Measurements from ENCODE around the gene ZNF750. TPM values are rescaled to one million over a fixed set of nuclear protein-coding genes. Genes with fewer than 3 reads are reported as not detected.

ZNF750 gene
- not detected in 2 replicates for total RNA-seq (2014; rRNA removed; shearing (Covaris generic))

DNA sequence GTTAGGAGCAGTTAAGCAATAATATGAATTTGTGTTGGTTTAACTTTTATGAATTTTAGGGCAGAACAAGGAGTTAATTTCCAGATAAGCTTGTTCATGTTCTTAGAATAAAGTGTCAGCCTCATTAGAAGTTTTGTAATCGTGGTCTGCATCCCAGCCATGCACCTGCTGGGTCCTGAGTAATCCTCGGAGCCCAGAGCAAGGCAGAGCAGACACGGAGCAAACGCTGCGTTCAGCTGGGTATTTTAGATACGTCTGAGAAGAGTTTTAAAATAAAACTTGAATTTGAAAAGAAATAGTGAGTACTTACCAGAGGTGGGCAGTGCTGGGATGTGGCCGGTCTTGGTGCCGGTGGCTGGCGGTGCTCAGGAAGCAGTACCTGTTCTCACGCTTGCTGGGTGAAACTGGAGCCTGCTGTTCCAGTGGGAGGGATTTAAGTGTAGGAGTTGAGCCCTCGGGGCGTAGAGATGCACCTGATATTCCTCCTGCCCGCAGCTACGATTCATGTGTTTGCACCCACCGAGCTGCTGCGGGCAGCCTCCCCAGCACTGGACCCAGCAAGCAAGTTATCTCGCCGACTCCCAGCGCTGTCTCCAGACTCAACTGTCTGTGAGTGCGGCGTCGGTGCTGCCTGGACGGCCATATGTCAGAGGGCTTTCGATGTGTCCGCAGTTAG, at the start of gene ZNF750:
ZNF750 (minus strand) TSS at position 406 of the 676 bp plus-strand sequence. CDS start 7,568 bp downstream, outside the sequence.

Other genes starting within 250 kb of the ZNF750 start
- gene WDR45B, start 191.6 kb downstream of the ZNF750 start, total RNA-seq (2014; rRNA removed; shearing (Covaris generic)): 54.2 and 61.5 TPM in 2 replicates
- 4.9 and 7.1 TPM in 2 replicates for gene RAB40B, start 141.3 kb downstream of the ZNF750 start, total RNA-seq (2014; rRNA removed; shearing (Covaris generic))
- 30.9 and 34.9 TPM in 2 replicates for gene FN3KRP, start 123.3 kb downstream of the ZNF750 start, total RNA-seq (2014; rRNA removed; shearing (Covaris generic))
- 0.50 and 0.72 TPM in 2 replicates for gene FN3K, start 104.4 kb downstream of the ZNF750 start, total RNA-seq (2014; rRNA removed; shearing (Covaris generic))
- gene TBCD, start 88.0 kb downstream of the ZNF750 start, total RNA-seq (2014; rRNA removed; shearing (Covaris generic)): 19.8 and 27.4 TPM in 2 replicates
- gene METRNL, start 239.6 kb upstream of the ZNF750 start, total RNA-seq (2014; rRNA removed; shearing (Covaris generic)): 34.6 and 40.5 TPM in 2 replicates

Measured in A375 (cell line).